Iris pigment epithelial cell (primary cell): ENCODE measurements around the gene CEP192.
"Not testable (repeated sequence)": the region's sequence is repeated elsewhere in the genome, so short reads cannot be mapped to it uniquely, and the experiment has no call there.

ENCODE experiments used
- DNase-seq: peaks from one replicate; pipeline ENCODE4 v3.0.0-alpha.2; 2011; ENCODE audit warnings: low read depth

The CEP192 gene

DNA sequence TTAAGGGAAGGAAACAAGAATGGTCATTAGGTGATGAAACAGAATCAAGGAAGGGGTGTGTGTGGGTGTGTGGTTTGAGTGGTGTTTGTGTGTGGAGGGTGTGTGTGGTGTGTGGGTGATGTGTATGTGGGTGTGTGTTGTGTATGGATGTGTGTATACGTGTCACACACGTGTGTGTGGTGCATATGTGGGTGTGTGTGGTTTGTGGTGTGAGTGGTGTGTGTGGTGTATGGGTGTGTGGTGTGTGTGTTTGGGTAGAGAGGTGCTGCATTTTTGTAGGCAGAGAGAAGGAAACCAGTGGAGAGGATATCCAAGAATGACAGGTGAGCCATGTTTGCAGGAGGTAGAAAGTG lies 1.1 kb upstream of the CEP192 start:
- DNase-seq, result no peak

DNA sequence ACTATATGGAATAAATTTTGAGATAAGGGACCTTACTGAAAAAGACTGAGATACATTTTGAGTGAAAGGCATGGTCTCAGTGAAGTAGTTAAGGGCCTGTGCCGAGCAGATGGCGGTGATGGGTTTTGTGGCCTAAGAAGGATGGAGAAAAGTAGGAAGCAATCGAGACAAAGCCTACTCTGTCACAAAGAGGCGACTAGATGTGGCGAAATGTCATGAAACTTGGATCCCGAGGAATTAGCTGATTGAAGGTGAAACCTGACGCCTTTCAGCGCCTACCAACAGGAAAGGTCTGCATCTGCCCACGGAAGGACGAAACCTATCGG lies 558 bp upstream of the CEP192 start:
- DNase-seq, result no peak

DNA sequence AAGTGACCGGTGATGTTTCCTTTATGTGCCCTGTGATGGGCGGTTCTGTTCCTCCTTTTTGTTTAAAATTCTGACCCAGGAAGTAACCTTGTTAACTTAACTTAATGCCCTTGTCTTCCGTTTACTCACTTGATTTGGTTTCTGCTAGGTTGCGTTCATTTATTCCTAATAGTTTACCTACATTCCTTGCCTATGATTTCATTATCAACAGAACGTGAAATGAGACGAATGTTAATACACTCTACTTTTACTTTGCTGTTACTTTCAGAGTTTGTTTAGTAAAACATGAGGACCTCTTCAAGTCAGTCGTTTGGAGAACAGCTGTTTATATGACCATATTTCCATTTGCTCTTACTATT lies 638 bp downstream of the CEP192 start:
- DNase-seq, result peak; percentile 43

DNA sequence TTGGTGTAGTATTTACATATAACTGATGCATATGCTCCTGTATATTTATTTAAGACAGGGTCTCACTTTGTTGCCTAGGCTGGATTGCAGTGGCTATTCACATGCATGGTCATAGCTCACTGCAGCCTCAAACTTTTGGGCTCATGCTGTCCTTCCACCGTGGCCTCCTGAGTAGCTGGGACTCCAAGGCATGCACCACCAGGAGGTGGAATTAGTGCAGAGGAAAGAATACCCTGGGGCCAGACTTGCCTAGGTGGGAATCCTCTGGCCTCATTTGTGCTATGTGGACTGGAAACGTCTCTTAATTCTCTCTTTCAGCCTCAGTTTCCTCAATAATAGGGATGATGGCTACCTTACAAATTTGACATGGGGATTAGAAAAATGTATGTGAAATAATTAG lies 2.3 kb downstream of the CEP192 start:
- no peak for DNase-seq

DNA sequence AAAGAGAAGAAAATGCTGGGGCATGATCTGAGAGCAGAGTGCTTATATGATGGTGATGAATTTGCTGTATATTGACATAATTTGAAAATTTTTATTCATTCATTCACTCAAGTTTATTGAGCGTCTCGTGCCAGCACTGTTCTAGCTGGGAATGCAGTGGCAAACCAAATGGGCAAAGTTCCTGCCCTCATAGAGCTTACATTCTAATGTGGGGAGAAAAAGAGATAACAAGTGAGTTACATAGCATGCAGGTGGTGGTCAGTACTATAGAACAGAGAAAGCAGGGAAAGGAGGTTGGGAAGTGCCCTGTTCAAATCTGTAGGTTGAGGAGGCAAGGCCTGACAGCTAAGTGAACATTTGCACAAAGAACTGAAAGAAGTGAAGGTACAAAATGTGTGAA lies 4.3 kb downstream of the CEP192 start:
- no peak for DNase-seq

DNA sequence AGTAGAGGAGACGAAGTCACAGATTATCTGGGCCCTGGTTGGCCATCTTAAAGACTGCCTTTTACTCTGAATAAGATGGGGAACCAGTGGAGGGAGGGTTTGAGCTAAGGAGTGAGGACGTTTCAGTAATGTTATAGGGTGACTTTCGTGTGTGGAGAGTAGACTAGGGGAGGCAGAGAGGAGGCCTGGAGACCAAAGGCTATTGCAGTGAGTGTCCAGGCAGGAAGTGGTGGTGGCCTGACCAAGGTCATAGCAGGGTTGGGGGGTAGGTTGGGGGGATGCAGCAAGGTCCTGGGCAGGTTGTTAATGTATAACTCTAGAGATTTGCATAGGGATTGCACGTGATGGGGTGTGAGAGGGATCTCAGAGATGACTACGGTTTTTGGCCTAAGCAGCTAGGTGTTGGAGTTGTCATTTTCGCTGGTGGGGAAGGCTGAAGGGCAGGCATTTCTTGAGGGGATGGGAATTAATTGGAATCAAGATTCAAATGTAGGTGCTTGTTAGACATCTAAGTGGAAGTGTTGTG lies 4.9 kb downstream of the CEP192 start:
- no peak for DNase-seq

DNA sequence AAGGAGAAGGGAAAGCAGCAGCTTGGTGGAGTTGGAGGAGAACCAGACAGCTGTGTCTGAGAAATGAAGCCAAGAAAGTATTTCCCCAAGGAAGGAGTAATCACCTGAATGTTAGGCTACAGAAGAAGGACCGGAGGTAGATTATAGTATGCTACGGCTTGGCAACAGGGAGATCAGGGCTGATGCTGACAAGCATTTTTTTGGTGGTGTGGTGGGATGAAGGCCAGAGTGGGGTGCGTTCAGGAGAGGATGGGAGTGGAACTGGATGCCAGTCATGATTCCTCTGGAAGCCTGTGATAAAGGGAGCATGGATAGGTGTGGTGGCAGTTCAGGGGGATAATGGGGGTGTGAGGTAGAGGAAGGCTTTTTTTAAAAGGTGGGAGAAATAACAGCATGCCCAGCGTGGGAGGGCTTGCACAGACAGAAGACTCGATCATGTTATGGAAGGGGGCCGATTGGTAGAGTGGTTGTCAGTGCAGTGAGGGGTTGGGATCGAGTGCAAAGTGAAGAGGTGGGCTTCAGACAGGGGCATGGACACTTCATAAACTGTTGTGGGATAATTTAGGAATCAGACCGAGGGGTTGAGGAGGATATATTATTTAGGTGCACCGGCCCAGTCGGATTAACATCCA lies 5.6 kb downstream of the CEP192 start:
- DNase-seq, result no peak

DNA sequence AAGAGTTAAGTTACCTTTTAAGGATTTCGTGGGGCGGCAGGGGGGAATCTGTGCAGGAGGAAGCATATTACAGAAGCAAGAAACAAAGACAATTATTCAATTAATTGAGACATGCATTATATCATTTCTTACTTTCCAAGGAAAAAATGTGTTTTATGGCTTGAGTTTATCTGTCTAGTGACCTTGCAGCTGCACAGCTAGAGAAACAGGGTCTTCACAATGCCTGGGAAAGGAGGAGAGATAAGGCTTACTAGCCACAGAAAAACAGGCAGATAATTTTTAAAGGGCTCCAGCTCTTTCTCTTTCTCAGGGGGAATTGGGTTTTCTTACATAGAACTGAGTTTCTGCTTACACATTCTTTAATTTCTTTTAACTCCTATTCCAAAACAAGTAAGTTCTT lies 6.2 kb downstream of the CEP192 start:
- DNase-seq, result not testable (repeated sequence)

DNA sequence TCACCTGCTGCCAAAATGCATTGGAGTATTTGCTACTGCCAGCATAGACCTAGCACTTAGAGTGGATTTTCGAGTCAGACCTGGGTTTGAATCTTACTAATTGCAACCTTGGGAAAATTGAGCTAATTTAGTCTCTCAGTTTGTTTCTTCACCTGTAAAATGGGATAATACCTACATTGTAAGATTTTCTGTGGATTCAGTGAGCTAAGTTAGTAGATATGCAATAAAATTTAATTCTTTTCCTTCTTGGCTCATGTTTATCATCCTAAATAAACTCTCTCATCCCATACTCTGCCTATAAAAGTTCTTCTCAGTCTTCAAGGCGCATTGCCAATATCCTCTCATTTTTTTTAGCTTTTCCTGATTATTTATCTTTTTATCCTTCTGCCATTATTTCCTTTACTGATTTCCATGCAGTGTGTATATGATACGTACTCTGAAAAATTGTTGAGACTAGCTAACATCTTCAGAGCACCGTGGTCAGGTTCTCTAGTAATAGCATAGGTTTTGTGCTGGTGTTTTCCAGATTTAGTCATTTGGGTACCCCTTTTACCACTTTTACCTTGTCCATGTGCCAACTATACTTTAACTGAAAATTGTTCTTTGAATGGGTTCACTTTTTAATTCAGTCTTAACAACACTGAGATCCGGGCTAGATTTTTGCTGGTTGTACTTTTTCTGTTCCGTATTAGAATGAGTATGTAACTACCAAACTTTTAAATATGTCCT lies 7.3 kb downstream of the CEP192 start:
- DNase-seq, result no peak

DNA sequence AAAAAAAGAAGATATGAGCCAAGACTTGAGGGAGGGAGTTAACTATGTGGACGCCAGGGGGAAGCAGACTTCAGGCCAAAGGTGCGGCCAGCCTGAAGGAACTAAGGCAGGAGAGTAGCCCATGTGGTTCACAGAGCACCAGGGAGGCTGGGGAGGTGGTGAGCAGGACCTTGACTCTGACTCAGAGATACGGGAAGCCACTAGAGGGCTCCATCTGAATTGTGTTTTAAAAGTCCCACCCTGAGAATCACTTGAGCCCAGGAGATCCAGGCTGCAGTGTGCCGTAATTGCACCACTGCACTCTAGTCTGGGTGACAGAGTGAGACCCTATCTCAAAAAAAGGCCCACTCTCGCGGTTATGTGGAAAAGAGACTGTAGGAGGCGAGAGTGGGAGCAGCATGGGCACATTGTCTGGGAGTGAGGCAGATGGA lies 12.3 kb downstream of the CEP192 start:
- DNase-seq, result peak; percentile 86

DNA sequence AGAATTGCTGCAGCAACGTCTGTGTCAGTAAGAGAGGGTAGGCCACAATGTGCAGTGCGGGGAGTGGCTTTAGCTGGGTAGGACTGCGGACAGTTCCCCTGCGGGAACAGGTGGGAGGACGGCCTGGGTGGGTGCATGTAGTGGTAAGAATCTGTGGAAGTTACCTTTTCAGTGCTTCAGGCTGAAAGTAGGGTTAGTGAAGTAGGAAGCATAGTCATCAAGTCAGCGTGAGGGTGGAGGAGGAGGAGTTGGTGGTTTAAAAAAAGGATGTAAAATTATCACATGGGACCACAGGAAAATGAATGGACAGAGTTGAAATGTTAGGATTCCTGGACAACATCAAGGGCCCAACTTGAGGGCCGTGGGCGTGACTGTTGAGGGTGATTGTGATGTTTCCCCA lies 13.2 kb downstream of the CEP192 start:
- DNase-seq, result no peak

DNA sequence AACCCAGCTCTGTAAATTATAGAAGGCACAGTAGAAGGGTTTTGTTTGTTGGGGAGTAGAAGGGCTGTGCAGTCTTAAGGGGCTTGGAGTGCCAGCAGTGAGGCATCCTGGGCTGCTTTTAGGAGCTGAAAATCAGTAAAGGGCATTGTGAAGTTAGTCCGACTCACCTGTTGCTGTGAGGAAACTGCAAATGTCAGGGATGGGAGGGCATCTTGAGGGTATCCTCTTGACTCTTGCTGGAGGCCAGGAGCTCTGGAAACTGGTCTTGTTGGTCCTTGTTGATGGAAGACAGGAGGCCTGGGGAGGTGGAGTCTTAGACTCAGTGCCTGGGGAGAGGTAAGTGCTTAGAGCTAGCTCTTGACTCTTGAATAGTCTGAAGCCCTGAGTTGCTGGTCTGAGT lies 14.1 kb downstream of the CEP192 start:
- DNase-seq, result no peak

DNA sequence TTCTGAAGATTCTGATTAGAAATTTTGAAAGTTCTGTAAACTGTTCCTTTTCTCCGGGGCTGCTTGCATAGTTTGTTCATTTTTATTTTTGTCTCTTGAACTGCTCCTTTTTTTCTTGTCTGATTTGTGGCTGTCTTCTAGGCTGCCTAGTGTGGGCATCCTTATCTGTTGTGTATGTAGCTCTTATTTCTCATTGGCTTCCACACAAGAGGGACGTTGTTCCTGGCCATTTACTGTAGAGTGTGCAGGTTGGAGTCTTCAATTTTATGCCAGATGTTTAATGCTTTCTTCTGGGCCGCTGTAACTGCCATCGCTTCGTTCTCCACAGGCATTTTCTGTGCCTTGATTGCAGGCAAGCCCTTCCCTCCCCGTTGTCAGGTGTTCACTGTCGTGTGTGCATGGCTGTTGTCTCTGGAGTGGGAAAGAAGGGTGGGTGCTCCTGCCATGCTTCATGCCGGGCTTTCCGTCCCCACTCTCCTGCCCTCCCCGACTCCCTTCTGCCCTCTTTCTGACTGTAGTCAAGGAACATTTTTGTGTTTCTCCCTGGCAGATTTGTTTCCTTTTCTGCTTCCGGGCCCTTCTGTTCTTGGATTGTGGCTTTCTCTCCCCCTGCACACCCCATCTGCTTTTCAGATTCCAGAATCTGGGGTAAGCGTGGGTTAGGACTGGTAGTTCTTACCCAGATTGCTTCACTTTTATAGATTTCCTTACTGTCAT lies 15.5 kb downstream of the CEP192 start:
- DNase-seq, result no peak

DNA sequence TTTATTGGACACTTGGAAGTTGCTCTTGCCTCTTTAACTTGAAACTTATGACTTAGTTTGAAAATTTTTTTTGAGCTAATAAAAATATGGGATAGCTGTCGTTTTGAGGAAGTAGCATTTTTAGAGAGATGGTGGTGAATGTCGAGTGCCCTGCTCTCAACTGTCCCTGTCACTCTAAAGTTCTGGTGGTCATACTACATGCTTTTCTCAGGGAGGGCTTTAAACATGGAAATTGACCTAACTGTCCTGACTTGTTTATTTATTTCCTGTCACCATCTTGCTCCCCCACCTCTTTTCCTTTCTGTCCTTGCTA lies 16.0 kb downstream of the CEP192 start:
- DNase-seq, result no peak

DNA sequence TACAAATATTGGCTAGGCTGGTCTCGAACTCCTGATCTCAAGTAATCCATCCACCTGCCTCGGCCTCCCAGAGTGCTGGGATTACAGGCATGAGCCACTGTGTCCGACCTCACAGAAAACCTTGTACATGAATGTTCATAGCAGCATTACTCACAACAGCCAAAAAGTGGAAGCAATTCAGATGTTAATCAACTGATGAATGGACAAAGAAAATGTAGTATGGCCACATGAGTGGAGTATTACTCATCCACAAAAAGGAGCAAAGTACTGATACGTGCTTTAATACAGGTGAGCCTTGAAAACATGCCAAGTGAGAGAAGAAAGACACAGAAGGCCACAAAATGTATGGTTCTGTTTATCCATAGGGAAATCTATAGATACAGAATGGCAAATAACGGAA lies 20.6 kb downstream of the CEP192 start:
- DNase-seq, result no peak

DNA sequence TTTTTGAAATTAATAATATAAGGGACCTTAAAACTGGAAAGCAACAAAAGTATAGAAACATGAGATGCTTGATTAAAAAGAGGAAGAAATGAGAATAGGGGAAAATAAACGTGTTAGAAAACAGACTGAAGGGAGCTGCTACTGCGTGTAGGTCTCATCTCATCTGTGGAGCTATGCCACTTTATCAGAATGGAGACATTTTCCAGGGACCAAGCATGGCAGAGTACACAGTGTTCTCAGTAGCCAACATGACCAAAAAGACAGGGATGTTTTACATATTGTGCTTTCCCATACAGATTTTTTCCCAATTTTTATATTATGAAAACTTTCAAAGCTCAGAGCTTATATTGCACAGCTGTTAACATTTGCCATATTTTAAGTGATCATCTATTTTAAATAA lies 23.1 kb downstream of the CEP192 start:
- no peak for DNase-seq

DNA sequence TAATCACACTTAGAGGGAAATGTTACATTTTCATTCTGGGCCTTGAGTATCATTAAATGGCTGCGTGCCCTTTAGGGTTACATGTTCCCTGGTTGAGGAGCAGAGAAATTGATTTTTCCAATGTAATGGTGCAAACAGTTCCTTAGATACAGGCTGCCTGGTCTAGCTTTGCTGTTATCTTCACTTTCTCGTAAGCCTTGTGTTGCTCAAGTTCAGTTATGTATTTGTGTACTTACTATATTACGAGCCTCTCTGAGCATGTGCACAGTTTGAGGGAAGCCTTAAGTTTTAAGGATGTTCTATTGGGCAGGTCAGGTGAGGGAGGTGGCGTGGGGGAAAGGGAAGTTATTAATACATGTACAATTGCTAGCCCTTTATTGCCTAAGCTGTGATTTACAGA lies 23.7 kb downstream of the CEP192 start:
- no peak for DNase-seq

DNA sequence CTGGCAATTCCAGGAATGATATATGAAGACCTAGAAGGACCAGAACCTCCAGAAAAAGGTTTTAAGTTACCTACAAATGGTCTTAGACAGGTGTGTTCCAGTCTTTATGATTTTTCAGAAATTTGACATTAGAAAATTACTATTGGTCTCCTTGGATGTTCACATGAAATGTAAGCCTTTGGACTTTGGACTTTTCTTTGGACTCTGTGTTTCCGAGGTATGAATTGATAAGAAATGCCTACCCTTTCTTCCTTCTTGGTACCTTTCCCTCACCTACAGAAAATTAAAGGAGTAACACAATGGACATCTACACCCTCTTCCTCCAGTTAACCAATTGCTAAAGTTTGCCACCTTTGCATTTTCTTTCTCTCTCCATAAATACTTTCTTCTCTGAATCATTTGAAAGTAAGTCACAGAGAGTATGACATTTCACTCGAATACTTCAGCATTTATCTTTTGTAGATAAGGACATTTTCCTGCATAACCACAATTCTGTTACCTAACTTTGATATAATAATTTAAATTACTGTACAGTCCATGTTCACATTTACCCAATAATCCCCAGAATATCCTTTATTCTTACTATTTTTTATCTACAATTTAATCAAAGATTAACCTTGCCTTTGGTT lies 26.2 kb downstream of the CEP192 start:
- no peak for DNase-seq

DNA sequence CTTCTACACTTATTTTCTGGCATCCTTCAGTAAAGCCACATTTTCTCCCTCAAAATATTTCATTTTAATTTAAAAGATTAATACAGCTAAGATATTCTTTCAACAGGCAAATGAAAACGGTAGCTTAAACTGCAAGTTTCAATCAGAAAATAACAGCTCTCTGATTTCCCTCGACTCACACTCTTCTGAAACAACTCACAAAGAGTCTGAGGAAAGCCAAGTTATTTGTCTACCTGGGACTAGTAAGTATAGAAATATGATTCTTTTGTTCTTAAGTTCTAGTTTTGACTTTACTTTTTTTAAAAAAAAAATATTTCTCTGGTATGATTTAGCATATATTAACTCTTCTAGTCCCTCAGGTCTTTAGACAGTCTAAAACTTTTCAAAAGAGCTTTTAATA lies 27.2 kb downstream of the CEP192 start:
- DNase-seq, result no peak

DNA sequence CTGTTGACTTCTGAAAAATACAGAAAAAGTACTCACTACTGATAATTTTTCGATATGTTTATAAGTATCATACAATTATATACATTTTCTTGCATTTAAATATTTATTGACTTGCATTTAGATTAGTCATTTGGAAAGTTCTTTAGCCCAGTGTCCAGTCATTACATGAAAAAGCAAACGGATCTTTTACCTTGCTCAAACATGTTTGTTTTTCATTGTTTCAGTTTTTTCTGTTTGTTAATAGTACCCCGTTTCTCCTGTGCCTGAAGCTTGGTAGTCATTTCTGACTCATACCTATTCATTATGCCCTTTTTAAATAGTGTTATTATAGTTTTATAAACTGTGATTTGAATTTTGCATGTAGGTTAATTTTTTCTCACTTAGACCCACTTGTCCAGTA lies 28.1 kb downstream of the CEP192 start:
- peak; percentile 29 for DNase-seq

DNA sequence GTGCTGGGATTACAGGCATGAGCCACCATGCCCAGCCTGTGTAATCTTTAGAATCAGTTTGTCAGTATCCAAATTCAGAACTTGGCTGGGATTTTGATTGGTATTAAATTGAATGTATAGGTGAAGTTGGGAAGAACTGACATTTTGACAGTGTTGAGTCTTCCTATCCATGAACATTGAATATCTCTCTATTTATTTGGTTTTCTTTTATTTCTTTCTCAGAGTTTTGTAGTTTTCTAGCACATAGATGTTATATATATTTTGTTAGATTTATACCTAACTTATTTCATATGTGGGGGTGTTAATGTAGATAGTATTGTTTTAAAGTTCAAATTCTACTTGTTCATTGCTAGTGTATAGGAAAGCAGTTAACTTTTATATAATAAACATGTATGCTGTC lies 31.5 kb downstream of the CEP192 start:
- no peak for DNase-seq

DNA sequence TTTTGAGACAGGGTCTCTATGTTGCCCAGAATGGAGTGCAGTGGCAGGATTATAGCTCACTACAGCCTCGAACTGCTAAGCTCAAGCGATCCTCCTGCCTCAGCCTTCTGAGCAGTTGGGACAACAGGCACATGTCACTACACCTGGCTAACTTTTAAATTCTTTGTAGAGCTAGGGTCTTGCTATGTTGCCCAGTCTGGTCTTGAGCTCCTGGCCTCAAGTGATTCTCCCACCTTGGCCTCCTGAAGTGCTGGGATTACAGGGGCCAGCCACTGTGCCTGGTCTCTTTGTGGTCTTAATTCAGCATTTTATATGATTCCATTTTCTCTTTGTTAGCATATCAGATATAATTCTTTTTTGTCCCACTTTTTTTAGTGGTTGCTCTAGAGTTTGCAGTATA lies 34.1 kb downstream of the CEP192 start:
- DNase-seq, result no peak

DNA sequence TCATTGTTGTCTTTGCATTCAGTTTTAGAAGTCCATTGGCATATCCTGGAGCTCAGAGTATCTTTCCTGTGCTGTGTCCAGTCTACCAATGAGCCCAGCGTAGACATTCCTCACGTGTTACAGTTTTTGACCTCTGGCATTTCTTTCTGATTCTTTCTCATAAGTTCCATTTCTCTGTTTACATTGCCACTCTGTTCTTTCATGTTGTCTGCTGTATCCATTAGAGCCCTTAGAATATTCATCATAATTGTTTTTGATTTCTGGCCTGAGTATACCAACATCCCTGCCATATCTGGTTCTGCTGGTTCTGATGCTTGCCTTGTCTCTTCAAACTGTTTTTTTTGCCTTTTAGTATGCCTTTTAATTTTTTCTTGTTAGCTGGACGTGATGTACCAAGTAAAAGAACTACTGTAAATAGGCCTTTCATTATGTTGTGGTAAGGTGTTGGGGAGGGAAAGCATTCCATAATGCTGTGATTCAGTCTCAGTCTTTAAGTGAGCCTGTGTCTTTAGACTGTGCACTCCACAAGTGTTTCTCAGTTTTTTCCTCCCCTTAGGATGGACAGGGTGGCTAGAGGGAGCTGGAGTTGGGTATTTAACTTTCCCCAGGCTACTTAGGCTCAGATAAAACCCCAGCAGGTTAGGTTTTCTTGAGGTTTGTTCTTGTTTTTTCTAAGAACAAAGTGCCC lies 35.6 kb downstream of the CEP192 start:
- DNase-seq, result peak; percentile 72
